ENCODE results near the gene TIAL1.

TIAL1 gene

GRCh38 chr10:119526621-119527592, 69.9 kb downstream of the TIAL1 start:
- DNase-seq, result no peak

DNA sequence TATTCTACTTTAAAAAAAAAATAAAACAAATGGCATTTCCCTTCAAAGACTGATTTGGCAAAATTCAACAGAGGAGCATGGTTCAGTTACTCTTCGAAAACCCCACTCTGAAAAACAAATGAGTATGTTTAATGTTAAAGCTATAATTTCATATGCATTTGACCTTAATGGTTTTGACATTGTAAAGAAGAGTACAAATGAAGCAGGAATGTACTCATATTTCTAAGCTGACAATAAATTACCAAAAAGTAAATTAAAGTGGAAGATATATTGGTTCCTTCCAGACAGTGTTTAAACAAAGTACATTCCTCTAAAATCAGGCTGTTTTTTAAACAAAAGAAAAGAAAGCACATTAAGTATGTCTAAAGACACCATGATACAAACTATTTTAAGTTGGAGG, 70.6 kb downstream of the TIAL1 start:
- DNase-seq, result no peak

- no peak for DNase-seq
Observed at GRCh38 chr10:119525116-119525515, 71.6 kb downstream of the TIAL1 start.

DNA sequence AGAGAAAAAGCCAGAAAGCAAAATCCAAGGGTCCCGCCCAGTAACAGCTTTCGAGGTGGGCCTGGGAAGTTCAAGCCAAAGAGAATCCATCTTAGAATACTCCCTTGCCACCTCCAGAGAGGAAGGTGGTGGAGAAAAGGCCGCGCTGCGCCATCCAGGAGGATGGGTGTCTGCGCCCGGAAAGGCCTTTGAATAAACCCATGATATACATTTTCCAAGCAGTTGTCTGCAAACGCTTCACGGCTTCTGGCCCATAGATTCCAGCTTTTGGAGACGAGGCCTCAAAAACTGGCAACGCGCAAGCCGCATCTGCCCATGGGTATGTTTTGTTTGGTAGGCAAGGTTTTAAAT, 72.1 kb downstream of the TIAL1 start:
- no peak for DNase-seq

GRCh38 chr10:119523895-119524719, 72.7 kb downstream of the TIAL1 start:
- no peak for DNase-seq

Data from SIG-M5 (cell line).